WTC11 (cell line): ENCODE measurements around the gene RPN2.

Experiments
- CTCF ChIP-seq: fragments of 200-600 bp; IDR thresholded peaks from 2 replicates; pipeline ENCODE4 v1.8.0; 2022; ENCODE audit warnings: antibody characterized with exemption
- USF2 ChIP-seq: sonication (generic); formaldehyde crosslinking; IDR thresholded peaks from 2 replicates; pipeline ENCODE4 v1.8.1; 2023; ENCODE audit warnings: mild to moderate bottlenecking, missing genetic modification reagents, moderate library complexity

GRCh38 chr20:37245216-37246150, 66.4 kb downstream of the RPN2 start:
- no peak for TF ChIP-seq CTCF
- TF ChIP-seq USF2 = no peak
